ENCODE data around the gene FAM168A. TPM values are rescaled to one million over a fixed set of nuclear protein-coding genes. Genes with fewer than 3 reads are reported as not detected.
A peak's percentile ranks its signal among the peaks of the same experiment; 100 is the strongest.

The FAM168A gene
- total RNA-seq, 1 donor from 2014 or later, result 19.3 TPM

DNA sequence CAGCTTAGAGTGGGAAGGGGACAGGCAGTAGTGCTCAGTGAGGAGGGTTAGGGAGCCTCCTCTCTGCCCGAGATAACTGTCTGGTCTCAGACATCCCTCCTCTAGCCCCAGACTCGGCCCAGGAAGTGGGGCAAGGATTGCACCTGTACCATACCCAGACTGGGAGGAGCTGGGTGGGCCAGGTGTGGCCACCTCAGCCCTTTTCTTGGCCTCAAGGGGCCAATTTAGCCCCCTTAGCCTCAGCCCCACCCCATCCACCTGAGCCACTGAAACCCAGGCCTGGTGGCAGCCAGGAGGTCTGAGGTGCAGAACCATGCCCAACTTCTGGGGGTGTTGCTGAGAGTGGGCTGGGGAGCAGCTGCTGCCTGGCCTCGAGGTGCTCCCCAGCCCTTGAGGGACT, 215.2 kb downstream of the FAM168A start:
- H4K20me1 ChIP-seq (ENCODE audit: low read depth), result peaks cover 92% of the 10 kb centered on the region
- no peaks in the 10 kb centered on the region for H3F3A ChIP-seq (ENCODE audit: low read depth)
- H3K9me3 ChIP-seq (ENCODE audit: low read depth), result no peaks in the 10 kb centered on the region
- no peak overlapping the region for H3K27ac ChIP-seq
- H3K79me2 ChIP-seq (ENCODE audit: low read depth), result peaks cover 55% of the 10 kb centered on the region
- Mint-ChIP-seq H3K36me3 (no peaks in the 10 kb centered on the region), H3K4me1 (peaks cover 52% of the 10 kb centered on the region), H3K27ac (peak overlapping the region; percentile 57), H3K4me3 (no peak overlapping the region), H3K27me3 (ENCODE audit: insufficient read depth, low read depth) (peaks cover 4% of the 10 kb centered on the region), H3K9me3 (no peaks in the 10 kb centered on the region)
- H2AFZ ChIP-seq (replicated peaks), result no peak overlapping the region
- H3K9ac ChIP-seq, result no peak overlapping the region
- no peak overlapping the region for H3K4me3 ChIP-seq
- TF ChIP-seq EZH2phosphoT487 (IDR thresholded peaks at IDR 0.05), result no peak
- TF ChIP-seq CTCF (IDR thresholded peaks at IDR 0.05), result no peak
- TF ChIP-seq EZH2 (IDR thresholded peaks at IDR 0.05), result no peak
- no peak for DNase-seq (ENCODE audit: low spot score)
- H3K4me2 ChIP-seq, result no peak overlapping the region
- no peaks in the 10 kb centered on the region for H3K27me3 ChIP-seq
- peaks cover 18% of the 10 kb centered on the region for H3K4me1 ChIP-seq
- H3K36me3 ChIP-seq, result no peaks in the 10 kb centered on the region

DNA sequence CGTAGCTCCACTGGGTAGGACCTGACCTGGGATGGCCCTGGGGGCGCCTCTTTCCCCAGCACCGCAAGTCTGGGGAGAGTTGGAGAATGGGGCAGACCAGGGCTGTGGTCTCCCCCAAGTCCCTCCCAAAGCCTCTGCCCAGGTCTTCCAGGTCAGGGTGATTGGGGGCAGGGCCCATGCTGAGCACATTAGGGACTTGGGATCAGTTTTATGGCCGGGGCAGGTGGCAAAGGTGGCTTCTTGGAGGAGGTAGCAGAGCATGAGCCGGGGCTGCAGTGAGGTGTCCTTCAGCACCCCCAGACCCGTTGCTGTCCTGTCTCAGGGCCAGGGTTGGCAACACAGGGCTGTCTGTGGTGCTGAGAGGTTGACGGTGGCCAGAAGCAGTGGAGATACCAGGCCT, 215.7 kb downstream of the FAM168A start:
- Histone ChIP-seq H3K27ac (no peak overlapping the region), H3K4me2 (no peak overlapping the region), H3K36me3 (no peaks in the 10 kb centered on the region), H3K9me3 (ENCODE audit: low read depth) (no peaks in the 10 kb centered on the region), H3K79me2 (ENCODE audit: low read depth) (peaks cover 61% of the 10 kb centered on the region), H3K9ac (no peak overlapping the region), H3F3A (ENCODE audit: low read depth) (no peaks in the 10 kb centered on the region), H3K4me1 (peaks cover 20% of the 10 kb centered on the region), H2AFZ (replicated peaks) (no peak overlapping the region), H3K4me3 (no peak overlapping the region), H3K27me3 (no peaks in the 10 kb centered on the region), H4K20me1 (ENCODE audit: low read depth) (peaks cover 92% of the 10 kb centered on the region)
- no peak overlapping the region for H3K4me3 Mint-ChIP-seq
- peaks cover 50% of the 10 kb centered on the region for H3K4me1 Mint-ChIP-seq
- H3K27ac Mint-ChIP-seq, result peak overlapping the region; percentile 69
- H3K9me3 Mint-ChIP-seq, result no peaks in the 10 kb centered on the region
- peaks cover 7% of the 10 kb centered on the region for H3K27me3 Mint-ChIP-seq (ENCODE audit: insufficient read depth, low read depth)
- H3K36me3 Mint-ChIP-seq, result no peaks in the 10 kb centered on the region
- DNase-seq (ENCODE audit: low spot score), result no peak
- TF ChIP-seq CTCF (IDR thresholded peaks at IDR 0.05), result no peak
- TF ChIP-seq EZH2 (IDR thresholded peaks at IDR 0.05), result no peak
- TF ChIP-seq EZH2phosphoT487 (IDR thresholded peaks at IDR 0.05), result no peak

- no peak overlapping the region for H3K4me3 ChIP-seq
Observed at GRCh38 chr11:73381589-73381988, 216.3 kb downstream of the FAM168A start.

More at GRCh38 chr11:73381589-73381988, 216.3 kb downstream of the FAM168A start:
- TF ChIP-seq EZH2phosphoT487 (IDR thresholded peaks at IDR 0.05) (no peak), EZH2 (IDR thresholded peaks at IDR 0.05) (no peak), CTCF (IDR thresholded peaks at IDR 0.05) (no peak)
- peaks cover 10% of the 10 kb centered on the region for H3K27me3 Mint-ChIP-seq (ENCODE audit: insufficient read depth, low read depth)
- Histone ChIP-seq H3K36me3 (no peaks in the 10 kb centered on the region), H3K9me3 (ENCODE audit: low read depth) (no peaks in the 10 kb centered on the region), H3K79me2 (ENCODE audit: low read depth) (peaks cover 65% of the 10 kb centered on the region), H2AFZ (replicated peaks) (no peak overlapping the region), H3K4me1 (peaks cover 20% of the 10 kb centered on the region), H3K9ac (no peak overlapping the region), H3F3A (ENCODE audit: low read depth) (no peaks in the 10 kb centered on the region), H3K27ac (no peak overlapping the region), H3K4me2 (no peak overlapping the region), H4K20me1 (ENCODE audit: low read depth) (peaks cover 88% of the 10 kb centered on the region), H3K27me3 (peaks cover 4% of the 10 kb centered on the region)
- peaks cover 51% of the 10 kb centered on the region for H3K4me1 Mint-ChIP-seq
- H3K9me3 Mint-ChIP-seq, result no peaks in the 10 kb centered on the region
- no peak for DNase-seq (ENCODE audit: low spot score)
- no peak overlapping the region for H3K4me3 Mint-ChIP-seq
- H3K36me3 Mint-ChIP-seq, result no peaks in the 10 kb centered on the region
- no peak overlapping the region for H3K27ac Mint-ChIP-seq
